Measurements from ENCODE around the gene BRD1. TPM values are rescaled to one million over a fixed set of nuclear protein-coding genes. Genes with fewer than 3 reads are reported as not detected.
A peak's percentile ranks its signal among the peaks of the same experiment; 100 is the strongest.
"Not testable (repeated sequence)": the region's sequence is repeated elsewhere in the genome, so short reads cannot be mapped to it uniquely, and the experiment has no call there.

Gene BRD1
- total RNA-seq, 1 donor from 2014 or later = 35.1 TPM

- peaks cover 0 to 40% of the 10 kb centered on the region in 2 donors for H3K36me3 ChIP-seq
- TF ChIP-seq POLR2A (IDR thresholded peaks at IDR 0.05) (no peak), POLR2AphosphoS5 (IDR thresholded peaks at IDR 0.05; ENCODE audit: insufficient read depth in 1 of 2, low read depth in 1 of 2) (no peak)
- TF ChIP-seq, protein P1, sequence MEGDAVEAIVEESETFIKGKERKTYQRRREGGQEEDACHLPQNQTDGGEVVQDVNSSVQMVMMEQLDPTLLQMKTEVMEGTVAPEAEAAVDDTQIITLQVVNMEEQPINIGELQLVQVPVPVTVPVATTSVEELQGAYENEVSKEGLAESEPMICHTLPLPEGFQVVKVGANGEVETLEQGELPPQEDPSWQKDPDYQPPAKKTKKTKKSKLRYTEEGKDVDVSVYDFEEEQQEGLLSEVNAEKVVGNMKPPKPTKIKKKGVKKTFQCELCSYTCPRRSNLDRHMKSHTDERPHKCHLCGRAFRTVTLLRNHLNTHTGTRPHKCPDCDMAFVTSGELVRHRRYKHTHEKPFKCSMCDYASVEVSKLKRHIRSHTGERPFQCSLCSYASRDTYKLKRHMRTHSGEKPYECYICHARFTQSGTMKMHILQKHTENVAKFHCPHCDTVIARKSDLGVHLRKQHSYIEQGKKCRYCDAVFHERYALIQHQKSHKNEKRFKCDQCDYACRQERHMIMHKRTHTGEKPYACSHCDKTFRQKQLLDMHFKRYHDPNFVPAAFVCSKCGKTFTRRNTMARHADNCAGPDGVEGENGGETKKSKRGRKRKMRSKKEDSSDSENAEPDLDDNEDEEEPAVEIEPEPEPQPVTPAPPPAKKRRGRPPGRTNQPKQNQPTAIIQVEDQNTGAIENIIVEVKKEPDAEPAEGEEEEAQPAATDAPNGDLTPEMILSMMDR (IDR thresholded peaks at IDR 0.05) = no peak
- peaks cover 75% of the 10 kb centered on the region for H3K4me1 ChIP-seq
- intact Hi-C loops (cut with DNase I) = no loop called here
- H3K27me3 ChIP-seq = no peaks in the 10 kb centered on the region
- H3K4me3 ChIP-seq = peak overlapping the region in 1 of 2 donors; percentile 77
- no peak overlapping the region for H3K27ac ChIP-seq
- DNase-seq (ENCODE audit: extremely low spot score in 2 of 2) = no peak
- no peaks in the 10 kb centered on the region for H3K9me3 ChIP-seq
Observed at GRCh38 chr22:49824936-49825335, 2.7 kb downstream of the BRD1 start.

- TF ChIP-seq POLR2A (IDR thresholded peaks at IDR 0.05) (no peak), POLR2AphosphoS5 (IDR thresholded peaks at IDR 0.05; ENCODE audit: insufficient read depth in 1 of 2, low read depth in 1 of 2) (no peak)
- TF ChIP-seq, protein P1 (IDR thresholded peaks at IDR 0.05) = no peak
- peaks cover 0 to 46% of the 10 kb centered on the region in 2 donors for H3K36me3 ChIP-seq
- H3K27me3 ChIP-seq = no peaks in the 10 kb centered on the region
- H3K9me3 ChIP-seq = no peaks in the 10 kb centered on the region
- no peak overlapping the region for H3K27ac ChIP-seq
- H3K4me3 ChIP-seq = no peak overlapping the region
- intact Hi-C loops (cut with DNase I) = no loop called here
- peaks cover 76% of the 10 kb centered on the region for H3K4me1 ChIP-seq
- DNase-seq (ENCODE audit: extremely low spot score in 2 of 2) = peak in 1 of 2 donors; percentile 91
Observed at GRCh38 chr22:49824185-49824925, 3.3 kb downstream of the BRD1 start.

- TF ChIP-seq POLR2A (IDR thresholded peaks at IDR 0.05) = no peak
- TF ChIP-seq, protein P1 (IDR thresholded peaks at IDR 0.05) = no peak
- no peak for TF ChIP-seq POLR2AphosphoS5 (IDR thresholded peaks at IDR 0.05; ENCODE audit: insufficient read depth in 1 of 2, low read depth in 1 of 2)
- intact Hi-C loops (cut with DNase I) = no loop called here
- H3K27ac ChIP-seq = no peak overlapping the region
- H3K4me1 ChIP-seq = peaks cover 75% of the 10 kb centered on the region
- peaks cover 0 to 55% of the 10 kb centered on the region in 2 donors for H3K36me3 ChIP-seq
- no peaks in the 10 kb centered on the region for H3K27me3 ChIP-seq
- no peak for DNase-seq (ENCODE audit: extremely low spot score in 2 of 2)
- H3K9me3 ChIP-seq = no peaks in the 10 kb centered on the region
- H3K4me3 ChIP-seq = no peak overlapping the region
Observed at GRCh38 chr22:49823289-49824045, 4.2 kb downstream of the BRD1 start.

- H3K4me1 ChIP-seq = peaks cover 83% of the 10 kb centered on the region
- H3K27ac ChIP-seq; DNase-seq (ENCODE audit: extremely low spot score in 2 of 2); intact Hi-C loops (cut with DNase I); H3K9me3 ChIP-seq; H3K27me3 ChIP-seq; H3K4me3 ChIP-seq: not testable (repeated sequence)
- H3K36me3 ChIP-seq = peaks cover 0 to 62% of the 10 kb centered on the region in 2 donors
Observed at GRCh38 chr22:49821741-49822140, 5.9 kb downstream of the BRD1 start.

DNA sequence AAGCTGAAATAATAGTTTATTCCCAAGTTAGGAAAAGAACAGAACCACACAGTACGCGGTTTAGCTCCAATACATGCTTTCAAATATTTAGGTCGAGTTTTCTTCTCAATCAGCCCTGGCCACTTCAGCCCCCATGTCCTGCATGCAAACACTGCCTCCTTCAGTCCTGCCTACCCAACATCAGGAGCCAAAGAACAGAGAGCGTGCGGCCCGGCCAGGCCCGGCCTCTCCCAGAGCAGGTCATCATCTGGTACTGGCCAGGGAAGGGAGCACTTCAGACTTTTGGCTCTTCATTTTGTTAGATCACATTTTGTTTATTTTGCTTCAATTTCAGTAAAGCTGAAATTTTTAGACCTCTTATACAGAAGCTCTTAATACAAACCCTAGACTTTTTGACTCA, 6.7 kb downstream of the BRD1 start:
- Histone ChIP-seq H3K9me3 (no peaks in the 10 kb centered on the region), H3K36me3 (peaks cover 0 to 62% of the 10 kb centered on the region in 2 donors), H3K27ac (no peak overlapping the region), H3K27me3 (no peaks in the 10 kb centered on the region), H3K4me1 (peaks cover 79% of the 10 kb centered on the region), H3K4me3 (no peak overlapping the region)
- TF ChIP-seq POLR2A (IDR thresholded peaks at IDR 0.05) (no peak), POLR2AphosphoS5 (IDR thresholded peaks at IDR 0.05; ENCODE audit: insufficient read depth in 1 of 2, low read depth in 1 of 2) (no peak)
- TF ChIP-seq, protein P1 (IDR thresholded peaks at IDR 0.05) = no peak
- intact Hi-C loops (cut with DNase I) = no loop called here
- DNase-seq (ENCODE audit: extremely low spot score in 2 of 2) = no peak
